Stimulated activated CD4-positive, alpha-beta T cell treated with anti-CD3 and anti-CD28 coated beads, TNF-alpha, amount 100 ng/mL, for 48 hours (primary cell): ENCODE measurements around the gene CAPN8.

Experiments
- DNase-seq, 3 donors: peaks; one replicate each; pipeline ENCODE4 v3.0.0-alpha.2; 2020; ENCODE audit warnings: low read depth in 3 of 3

CAPN8 gene

GRCh38 chr1:223702735-223703667 lies 37.5 kb upstream of the CAPN8 start:
- no peak for DNase-seq

DNA sequence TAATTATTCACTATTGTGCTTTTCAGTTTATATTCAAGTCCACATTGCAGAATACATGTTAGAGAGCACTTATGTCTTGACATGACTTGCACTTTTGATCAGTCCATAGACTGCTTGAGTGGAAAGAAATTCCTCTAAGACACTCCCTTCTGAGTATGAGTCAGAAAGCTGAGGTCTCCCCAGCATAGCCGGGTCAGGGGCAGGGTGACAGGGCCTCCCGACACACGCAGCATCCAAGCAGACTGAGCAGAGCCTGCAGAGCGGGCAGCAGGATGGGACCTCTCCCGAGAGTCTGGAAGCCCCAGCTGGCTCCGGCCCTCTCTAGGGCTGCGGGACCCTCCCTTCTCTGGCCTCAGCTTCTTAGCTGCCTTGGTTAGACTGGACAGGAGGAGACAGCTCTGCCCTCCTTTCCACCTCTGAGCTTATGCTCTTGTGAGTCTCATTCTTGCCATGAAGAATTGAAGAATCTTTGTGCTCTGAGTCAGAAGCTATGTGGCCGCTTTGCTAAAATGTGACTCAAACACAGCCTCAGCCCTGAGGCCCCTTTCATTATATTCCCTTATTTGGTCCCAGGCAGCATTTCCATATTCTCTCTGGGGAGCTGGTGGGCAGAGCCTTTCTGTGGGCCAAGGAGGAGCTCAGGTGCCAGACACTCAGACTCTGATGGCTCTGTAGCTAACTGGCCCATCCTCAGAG lies 35.6 kb upstream of the CAPN8 start:
- DNase-seq: no peak

DNA sequence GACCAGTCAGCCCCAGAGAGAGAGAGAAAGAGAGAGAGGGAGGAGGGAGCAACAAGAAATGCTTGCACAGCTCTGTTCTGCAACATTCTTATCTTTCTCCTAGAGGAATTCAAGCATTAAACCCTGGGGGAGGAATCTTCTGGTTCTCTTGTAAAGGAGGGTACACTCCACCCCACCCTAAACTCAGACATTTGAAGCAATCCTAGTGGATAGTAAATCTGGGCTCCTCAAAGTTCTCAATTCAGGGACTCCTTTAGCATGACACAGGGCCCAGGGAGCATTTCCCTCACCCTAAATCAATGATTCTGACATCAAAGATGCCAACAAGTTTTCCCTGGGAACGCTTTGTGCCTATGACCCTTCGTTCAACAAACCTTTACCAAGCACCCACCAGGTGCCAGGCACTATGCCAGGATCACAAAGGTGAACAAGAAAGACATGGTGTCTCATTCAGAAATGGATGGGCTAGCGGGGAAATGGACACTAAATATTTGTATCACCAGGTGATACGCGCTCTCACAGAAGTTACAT lies 35.0 kb upstream of the CAPN8 start:
- DNase-seq: no peak

GRCh38 chr1:223695941-223696340 lies 30.4 kb upstream of the CAPN8 start:
- no peak for DNase-seq

GRCh38 chr1:223695014-223695548 lies 29.6 kb upstream of the CAPN8 start:
- no peak for DNase-seq

DNA sequence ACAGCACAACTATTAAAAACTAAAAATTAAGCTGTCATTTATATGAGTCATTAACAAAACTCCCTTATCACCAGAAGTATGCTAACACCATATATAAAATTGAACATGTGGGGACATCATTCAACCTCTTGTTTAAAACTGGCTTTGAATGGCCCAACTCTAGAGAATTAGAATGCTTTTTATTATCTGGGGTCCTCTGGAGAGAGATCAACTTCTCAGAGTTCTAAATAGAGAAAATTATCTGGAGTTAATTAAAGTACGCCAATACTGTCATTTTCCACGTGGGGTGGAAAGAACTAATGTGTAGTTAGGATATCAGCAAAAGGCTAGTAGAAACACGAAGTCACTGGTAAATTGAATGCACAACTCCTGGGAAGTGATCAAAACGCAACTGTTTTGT lies 25.6 kb upstream of the CAPN8 start:
- no peak for DNase-seq

DNA sequence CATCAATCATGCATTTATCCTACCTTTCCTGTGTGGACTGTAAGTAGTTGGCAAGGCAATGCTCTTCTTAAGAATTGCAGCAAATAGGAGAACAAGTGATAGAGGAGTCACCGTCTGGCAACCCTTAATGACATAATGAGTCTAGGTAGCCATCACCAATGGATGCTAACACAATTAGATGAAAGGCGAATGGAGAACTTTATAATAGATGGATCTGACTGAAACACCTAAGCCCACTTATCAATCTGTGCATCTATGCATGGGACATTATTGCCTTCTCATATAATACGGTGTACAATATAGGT lies 18.9 kb upstream of the CAPN8 start:
- DNase-seq: no peak

DNA sequence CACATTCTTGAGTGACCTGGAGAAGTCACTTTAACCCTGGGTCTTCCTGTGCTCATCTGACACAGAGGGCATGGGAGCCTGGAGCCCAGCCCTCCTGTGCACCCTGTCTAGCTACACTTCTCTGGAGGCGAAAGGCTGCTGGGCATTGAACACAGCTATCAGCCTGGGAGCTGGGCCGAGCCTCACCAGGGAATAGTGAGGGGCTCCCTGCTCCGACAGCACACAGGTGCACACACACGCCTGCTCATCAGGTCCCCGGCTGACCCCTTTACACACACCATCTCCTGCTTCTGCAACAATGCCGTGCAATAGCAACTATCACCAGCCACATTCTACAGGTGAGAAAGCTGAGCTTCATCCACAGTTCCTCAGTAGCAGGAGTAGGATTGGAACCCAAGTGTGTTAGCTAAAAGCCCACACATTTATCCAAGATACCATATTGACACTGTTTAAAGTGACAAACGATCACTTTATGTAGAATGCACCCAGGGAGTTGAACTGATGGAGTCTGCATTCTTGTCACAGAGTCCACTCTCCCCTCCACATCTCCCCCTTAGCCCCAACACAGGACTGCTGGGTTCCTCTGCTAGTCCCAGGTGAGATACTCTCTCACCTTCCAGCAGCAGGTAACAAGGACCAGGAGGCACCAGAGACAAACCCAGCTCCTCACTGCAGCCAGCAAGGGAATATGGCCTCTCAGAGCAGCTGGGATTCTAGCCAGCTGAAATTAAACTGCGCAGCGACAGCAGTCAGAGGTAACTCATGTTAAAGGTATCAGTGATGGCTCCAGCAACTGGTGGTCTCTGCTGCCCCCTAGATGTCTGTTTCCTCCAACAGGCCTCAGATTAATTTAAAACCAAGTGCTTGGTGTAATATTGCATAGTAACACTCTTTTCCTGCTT lies 18.3 kb upstream of the CAPN8 start:
- no peak for DNase-seq

DNA sequence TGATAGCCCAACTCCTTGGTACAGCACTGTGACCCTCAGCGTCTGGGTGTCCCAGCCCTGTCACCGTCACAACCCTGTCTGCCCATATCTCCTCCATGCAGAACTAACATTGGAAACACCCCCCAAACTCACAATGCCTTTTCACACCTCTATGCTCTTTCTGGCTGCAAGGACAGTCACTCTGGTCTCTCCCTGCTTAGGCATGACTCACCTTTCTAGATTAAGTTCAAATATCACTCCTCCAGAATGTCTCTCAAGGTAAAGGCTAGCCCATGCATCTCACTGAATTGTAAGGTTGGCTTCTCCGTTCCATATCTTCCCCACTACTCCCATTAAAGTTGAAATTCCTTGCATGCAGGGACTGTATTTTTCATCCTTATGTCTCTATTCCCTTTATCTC lies 17.0 kb upstream of the CAPN8 start:
- no peak for DNase-seq

- no peak for DNase-seq
Measured at GRCh38 chr1:223680188-223680587, 14.7 kb upstream of the CAPN8 start.

DNA sequence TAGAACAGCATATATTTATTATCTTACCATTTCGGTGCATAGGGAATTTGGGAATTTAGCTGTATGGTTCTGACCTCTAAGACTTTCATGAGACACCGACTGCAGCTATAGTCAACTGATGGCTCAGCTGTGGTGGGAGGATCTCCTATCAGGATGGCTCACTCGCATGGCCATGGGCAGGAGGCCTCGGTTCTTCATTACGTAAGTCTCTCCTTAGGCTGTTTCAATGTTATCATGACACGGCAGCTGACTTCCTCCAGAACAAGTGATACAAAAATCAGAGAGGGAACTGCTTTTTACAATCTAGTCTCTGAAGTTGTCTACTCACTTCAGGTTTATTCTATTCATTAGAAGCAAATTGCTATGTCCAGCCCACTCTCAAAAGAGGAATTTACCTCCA lies 13.3 kb upstream of the CAPN8 start:
- no peak for DNase-seq

DNA sequence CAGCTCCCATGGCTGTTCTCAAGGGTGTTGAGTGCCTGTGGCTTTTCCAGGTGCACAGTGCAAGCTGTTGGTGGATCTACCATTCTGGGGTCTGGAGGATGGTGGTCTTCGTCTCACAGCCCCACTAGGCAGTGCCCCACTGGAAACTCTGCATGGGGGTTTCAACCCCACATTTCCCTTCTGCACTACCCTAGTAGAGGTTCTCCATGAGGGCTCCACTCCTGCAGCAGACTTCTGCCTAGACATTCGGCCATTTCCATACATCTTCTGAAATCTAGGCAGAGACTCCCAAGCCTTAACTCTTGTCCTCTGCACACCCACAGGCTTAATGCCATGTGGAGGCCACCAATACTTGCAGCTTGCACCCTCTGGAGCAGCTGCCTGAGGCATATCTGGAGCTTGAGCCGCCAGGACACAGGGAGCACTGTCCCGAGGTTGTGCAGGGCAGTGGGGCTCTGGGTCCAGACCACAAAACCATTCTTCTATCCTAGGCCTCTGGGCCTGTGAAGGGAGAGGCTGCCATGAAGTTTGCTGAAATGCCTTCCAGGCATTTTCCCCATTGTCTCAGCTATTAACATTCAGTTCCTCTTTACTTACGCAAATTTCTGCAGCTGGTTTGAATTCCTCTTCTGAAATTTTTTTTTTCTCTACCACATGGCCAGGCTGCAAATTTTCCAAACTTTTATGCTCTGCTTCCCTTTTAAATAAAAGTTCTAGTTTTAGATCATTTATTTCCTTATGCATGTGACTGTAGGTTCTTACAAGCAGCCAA lies 8.8 kb upstream of the CAPN8 start:
- no peak for DNase-seq

DNA sequence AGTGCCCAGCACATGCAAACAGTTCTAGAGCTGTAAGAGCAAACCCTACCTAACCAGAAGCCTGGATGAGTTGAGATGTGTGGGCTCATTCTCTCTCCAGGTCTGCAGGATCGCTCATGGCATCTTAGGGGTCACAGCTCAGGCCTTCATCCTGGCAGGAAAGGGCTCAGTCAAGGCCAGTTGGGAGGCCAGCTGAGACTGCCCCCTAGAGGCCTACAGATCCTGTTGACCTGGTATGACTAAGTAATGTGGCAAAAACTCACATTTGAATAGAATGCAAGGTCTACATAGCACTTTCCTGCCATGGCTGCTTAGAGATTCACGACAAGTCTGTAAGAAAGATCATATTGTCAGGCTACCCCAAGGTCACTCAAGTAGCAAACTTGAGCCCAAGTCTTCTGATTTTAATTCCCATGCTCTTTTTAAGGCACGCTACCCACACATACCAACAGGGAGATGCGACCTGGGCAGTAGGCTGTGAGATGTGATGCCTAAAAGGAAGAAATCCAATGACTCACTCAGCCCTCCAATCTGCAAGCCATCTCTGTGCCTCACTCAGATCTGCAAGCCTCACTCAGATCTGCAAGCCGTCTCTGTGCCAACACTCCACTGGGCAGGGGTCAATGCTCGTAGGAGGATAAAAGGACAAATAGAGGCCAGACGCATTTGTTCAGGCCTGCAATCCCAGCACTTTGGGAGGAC lies 5.1 kb upstream of the CAPN8 start:
- no peak for DNase-seq

GRCh38 chr1:223669003-223669795 lies 3.7 kb upstream of the CAPN8 start:
- no peak for DNase-seq

- DNase-seq: no peak
Measured at GRCh38 chr1:223667484-223668182, 2.1 kb upstream of the CAPN8 start.

DNA sequence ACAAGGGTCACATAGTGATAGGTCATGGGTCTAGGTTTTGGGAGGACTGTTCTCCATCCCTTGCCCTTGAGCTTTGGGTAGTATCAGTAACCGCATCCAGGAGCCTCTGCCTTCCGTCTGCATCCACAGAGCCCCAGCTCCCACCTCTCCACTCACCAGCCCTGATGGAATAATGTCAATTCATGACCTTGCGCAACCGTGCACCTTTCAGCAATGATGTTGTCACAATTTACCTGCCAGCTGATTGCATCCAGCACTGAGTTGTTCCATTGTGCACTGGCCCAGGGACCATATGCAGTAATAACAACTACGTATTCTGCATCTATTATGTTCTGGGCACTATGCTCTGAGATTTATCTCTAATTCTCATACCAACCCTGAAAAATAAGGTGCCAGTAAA lies 1.4 kb downstream of the CAPN8 start:
- no peak for DNase-seq

DNA sequence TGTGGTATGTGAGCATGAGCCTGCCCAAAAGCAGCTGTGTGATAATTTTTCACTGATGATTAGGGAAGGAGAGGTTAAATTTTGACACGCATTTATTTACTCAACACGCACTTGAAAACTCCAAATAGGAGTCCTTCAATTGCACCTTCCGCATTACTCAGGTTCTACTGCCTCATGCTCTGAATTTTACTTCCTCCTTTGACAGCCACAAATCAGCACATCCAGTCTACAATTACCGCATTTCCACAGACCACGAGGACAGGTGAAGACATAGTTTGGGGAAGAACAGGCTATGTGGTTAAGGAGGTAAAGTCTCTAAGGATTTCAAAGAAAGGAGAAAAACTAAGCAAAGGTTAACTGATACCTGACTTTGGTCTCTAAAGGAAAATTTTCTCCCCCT lies 2.6 kb downstream of the CAPN8 start:
- no peak for DNase-seq

GRCh38 chr1:223659711-223660110 lies 5.8 kb downstream of the CAPN8 start:
- DNase-seq: no peak

DNA sequence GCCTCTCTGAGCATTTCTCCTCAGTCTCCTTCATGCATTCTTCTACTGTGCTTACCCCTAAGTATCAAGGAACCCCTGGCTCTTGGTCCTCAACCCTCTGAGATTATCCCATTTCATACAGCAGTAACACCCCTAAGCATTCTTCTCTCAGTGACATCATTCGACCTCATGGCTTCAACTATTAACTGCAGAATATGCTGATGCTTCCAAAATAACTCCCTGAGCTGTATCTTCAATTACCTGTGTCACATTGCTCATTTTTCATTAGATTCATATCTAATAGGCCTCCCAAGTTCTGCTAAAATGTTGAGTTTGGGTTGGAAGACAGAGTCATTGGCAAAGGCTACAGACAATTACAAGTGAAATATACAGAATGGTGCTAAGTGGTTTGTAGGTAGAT lies 7.5 kb downstream of the CAPN8 start:
- no peak for DNase-seq
